Measurements from ENCODE around the gene PSMF1.
A peak's percentile ranks its signal among the peaks of the same experiment; 100 is the strongest.

PSMF1 gene

DNA sequence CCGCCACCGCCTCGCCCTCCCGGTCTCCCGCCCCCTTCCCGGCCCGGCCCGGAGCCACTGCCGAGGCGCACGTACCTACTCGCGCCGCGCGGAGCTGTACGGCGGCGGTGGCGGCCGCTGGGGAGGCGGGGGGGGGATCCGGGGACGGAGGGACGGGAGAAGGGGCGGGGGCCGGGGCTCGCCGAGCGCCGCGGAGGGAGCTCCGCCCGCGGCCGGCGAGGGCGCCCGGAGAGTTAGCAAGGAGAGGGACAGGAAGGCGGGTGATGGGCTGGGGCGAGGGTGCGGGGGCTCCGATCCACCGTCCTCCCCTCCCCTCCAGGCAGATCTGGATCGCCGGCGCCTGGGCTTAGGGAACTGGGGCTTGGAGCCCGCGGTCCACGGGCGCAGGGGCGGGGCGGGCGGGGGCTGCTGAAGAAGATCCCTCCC, 66.9 kb downstream of the PSMF1 start:
- peaks cover 36% of the 10 kb centered on the region for H3K27me3 ChIP-seq (ENCODE audit: insufficient read depth, poor library complexity, severe bottlenecking)
- peak overlapping the region; percentile 26 for H3K4me3 ChIP-seq (ENCODE audit: severe bottlenecking)
- DNase-seq (ENCODE audit: low spot score) (no peak), ATAC-seq (ENCODE audit: low read depth) (peak; percentile 24)
- H3K36me3 ChIP-seq (ENCODE audit: low read depth) = no peaks in the 10 kb centered on the region
- no peak for TF ChIP-seq CTCF (IDR thresholded peaks at IDR 0.05; ENCODE audit: poor library complexity, severe bottlenecking)
- H3K27ac ChIP-seq (ENCODE audit: poor library complexity, severe bottlenecking) = no peak overlapping the region
- no peaks in the 10 kb centered on the region for H3K9me3 ChIP-seq (ENCODE audit: severe bottlenecking)
- H3K4me1 ChIP-seq (ENCODE audit: insufficient read depth, poor library complexity, severe bottlenecking) = no peaks in the 10 kb centered on the region

DNA sequence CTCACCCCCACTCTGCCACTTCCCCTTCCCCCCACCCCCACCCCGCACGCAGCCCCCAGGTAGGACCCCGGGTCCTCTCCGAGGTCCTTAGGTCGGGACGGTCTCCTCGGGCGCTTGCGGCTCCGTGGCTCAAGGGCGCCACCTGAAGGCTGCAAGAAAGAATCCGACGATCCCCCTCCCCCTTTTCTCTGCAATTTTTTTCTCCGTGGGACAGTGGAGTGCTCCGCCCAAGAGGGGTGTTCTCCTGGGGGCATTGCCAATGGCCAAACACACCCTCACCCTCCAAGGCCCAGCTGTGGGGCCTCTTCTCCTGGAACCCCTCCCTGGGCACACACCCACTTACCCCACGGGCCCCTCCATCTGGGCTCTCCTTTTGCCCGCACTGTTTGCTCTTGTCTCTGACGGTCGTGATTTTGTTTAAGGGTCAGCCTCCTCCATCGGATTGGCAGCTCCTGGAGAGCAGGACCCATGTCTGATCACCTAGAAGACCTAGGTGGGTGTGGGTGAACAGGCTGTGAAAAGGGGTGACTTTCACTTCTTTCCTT, 67.5 kb downstream of the PSMF1 start:
- Histone ChIP-seq H3K9me3 (ENCODE audit: severe bottlenecking) (no peaks in the 10 kb centered on the region), H3K27me3 (ENCODE audit: insufficient read depth, poor library complexity, severe bottlenecking) (peaks cover 36% of the 10 kb centered on the region), H3K27ac (ENCODE audit: poor library complexity, severe bottlenecking) (no peak overlapping the region), H3K4me3 (ENCODE audit: severe bottlenecking) (peak overlapping the region; percentile 26), H3K36me3 (ENCODE audit: low read depth) (no peaks in the 10 kb centered on the region), H3K4me1 (ENCODE audit: insufficient read depth, poor library complexity, severe bottlenecking) (no peaks in the 10 kb centered on the region)
- ATAC-seq (ENCODE audit: low read depth) = peak; percentile 62
- DNase-seq (ENCODE audit: low spot score) = no peak
- TF ChIP-seq CTCF (IDR thresholded peaks at IDR 0.05; ENCODE audit: poor library complexity, severe bottlenecking) = peak; percentile 83

DNA sequence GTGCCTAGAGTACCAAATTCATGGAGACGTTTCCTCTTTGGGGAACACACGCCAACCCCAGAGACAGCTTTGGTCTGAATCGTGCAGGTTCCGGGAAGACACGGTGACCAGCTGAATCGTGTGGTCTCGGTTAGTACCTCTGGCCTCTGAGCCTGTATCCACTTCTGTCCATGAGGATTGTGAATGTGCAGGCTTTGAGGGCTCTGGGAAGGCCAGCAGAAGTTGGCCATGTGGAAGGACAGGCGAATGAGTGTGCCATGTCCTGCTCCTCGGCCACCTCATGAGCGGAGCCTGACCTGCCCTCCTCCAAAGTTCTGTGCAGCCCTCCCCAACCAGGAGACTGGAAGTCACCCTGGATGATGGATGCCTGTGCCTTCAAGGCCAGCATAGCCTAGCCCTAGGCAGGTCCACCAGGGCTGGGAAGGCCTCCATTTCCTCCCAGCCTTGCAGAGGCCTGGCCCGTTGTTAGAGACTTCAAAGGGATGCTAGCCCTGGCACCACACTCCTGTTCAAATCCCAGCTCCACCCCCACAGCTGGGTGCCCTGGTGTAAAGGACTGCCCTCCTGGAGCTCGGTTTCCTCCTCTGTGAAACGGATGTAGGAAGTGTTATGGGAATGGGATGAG, 68.1 kb downstream of the PSMF1 start:
- H3K4me1 ChIP-seq (ENCODE audit: insufficient read depth, poor library complexity, severe bottlenecking) = no peaks in the 10 kb centered on the region
- ATAC-seq (ENCODE audit: low read depth) (no peak), DNase-seq (ENCODE audit: low spot score) (no peak)
- H3K36me3 ChIP-seq (ENCODE audit: low read depth) = no peaks in the 10 kb centered on the region
- H3K27ac ChIP-seq (ENCODE audit: poor library complexity, severe bottlenecking) = no peak overlapping the region
- H3K4me3 ChIP-seq (ENCODE audit: severe bottlenecking) = no peak overlapping the region
- H3K9me3 ChIP-seq (ENCODE audit: severe bottlenecking) = no peaks in the 10 kb centered on the region
- peaks cover 36% of the 10 kb centered on the region for H3K27me3 ChIP-seq (ENCODE audit: insufficient read depth, poor library complexity, severe bottlenecking)
- TF ChIP-seq CTCF (IDR thresholded peaks at IDR 0.05; ENCODE audit: poor library complexity, severe bottlenecking) = no peak

- Histone ChIP-seq H3K27ac (ENCODE audit: poor library complexity, severe bottlenecking) (no peak overlapping the region), H3K9me3 (ENCODE audit: severe bottlenecking) (no peaks in the 10 kb centered on the region), H3K27me3 (ENCODE audit: insufficient read depth, poor library complexity, severe bottlenecking) (peaks cover 34% of the 10 kb centered on the region), H3K4me1 (ENCODE audit: insufficient read depth, poor library complexity, severe bottlenecking) (no peaks in the 10 kb centered on the region), H3K36me3 (ENCODE audit: low read depth) (no peaks in the 10 kb centered on the region), H3K4me3 (ENCODE audit: severe bottlenecking) (no peak overlapping the region)
- no peak for TF ChIP-seq CTCF (IDR thresholded peaks at IDR 0.05; ENCODE audit: poor library complexity, severe bottlenecking)
- DNase-seq (ENCODE audit: low spot score) (no peak), ATAC-seq (ENCODE audit: low read depth) (no peak)
Observed at GRCh38 chr20:1187605-1188171, 69.3 kb downstream of the PSMF1 start.

DNA sequence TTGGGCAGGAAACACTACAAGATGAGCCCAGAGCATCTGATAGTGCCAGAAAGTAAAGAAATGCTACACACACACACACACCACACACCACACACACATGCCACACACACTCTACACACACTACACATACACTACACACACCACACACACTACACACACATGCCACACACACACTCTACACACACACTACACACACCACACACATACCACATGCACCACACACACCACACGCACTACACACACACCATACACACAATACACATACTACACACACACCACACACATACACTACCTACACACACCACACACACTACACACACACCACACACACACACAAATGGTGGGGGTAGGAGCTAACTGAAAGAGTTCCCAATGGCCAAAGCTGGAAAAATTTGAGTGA, 69.9 kb downstream of the PSMF1 start:
- Histone ChIP-seq H3K36me3 (ENCODE audit: low read depth) (no peaks in the 10 kb centered on the region), H3K27me3 (ENCODE audit: insufficient read depth, poor library complexity, severe bottlenecking) (peaks cover 30% of the 10 kb centered on the region), H3K27ac (ENCODE audit: poor library complexity, severe bottlenecking) (no peak overlapping the region), H3K4me3 (ENCODE audit: severe bottlenecking) (no peak overlapping the region), H3K4me1 (ENCODE audit: insufficient read depth, poor library complexity, severe bottlenecking) (no peaks in the 10 kb centered on the region), H3K9me3 (ENCODE audit: severe bottlenecking) (no peaks in the 10 kb centered on the region)
- no peak for DNase-seq (ENCODE audit: low spot score)
- no peak for ATAC-seq (ENCODE audit: low read depth)
- TF ChIP-seq CTCF (IDR thresholded peaks at IDR 0.05; ENCODE audit: poor library complexity, severe bottlenecking) = no peak
